Right lobe of liver (tissue), 6 donors: ENCODE measurements around the gene INIP. TPM values are rescaled to one million over a fixed set of nuclear protein-coding genes. Genes with fewer than 3 reads are reported as not detected.

Experiments
- ATAC-seq, 4 donors: fragments of 200-7000 bp; cut with Tn5 transposase; one replicate each; pipeline ENCODE4 v1.9.1; 2020; ENCODE audit warnings: mild to moderate bottlenecking in 4 of 4, moderate library complexity in 4 of 4
- DNase-seq, 3 donors: peaks; one replicate each; pipeline ENCODE4 v3.0.0-alpha.2; 2020
- H3K27ac ChIP-seq, 3 donors: fragments of 200-600 bp; one replicate each; pipeline ENCODE4 v1.8.0; 2022
- H3K27me3 ChIP-seq, 2 donors: fragments of 200-600 bp; one replicate each; pipeline ENCODE4 v1.8.0; 2022
- H3K36me3 ChIP-seq, 4 donors: fragments of 200-600 bp; sonication (generic) in 1 of 4; one replicate each; pipeline versions ENCODE4 v1.5.1 to v1.8.0; 2017 to 2022; ENCODE audit warnings: control low read depth in 1 of 4
- H3K4me1 ChIP-seq, 4 donors: fragments of 200-600 bp; sonication (generic) in 1 of 4; one replicate each; pipeline versions ENCODE4 v1.5.1 to v1.8.0; 2017 to 2022; ENCODE audit warnings: control low read depth in 1 of 4
- H3K4me3 ChIP-seq, 3 donors: fragments of 200-600 bp; one replicate each; pipeline ENCODE4 v1.8.0; 2022
- H3K9me3 ChIP-seq, 4 donors: fragments of 200-600 bp; sonication (generic) in 1 of 4; one replicate each; pipeline versions ENCODE4 v1.5.1 to v1.8.0; 2017 to 2022; ENCODE audit warnings: control low read depth in 1 of 4
- POLR2A ChIP-seq: fragments of 450-650 bp; IDR thresholded peaks from one replicate; pipeline ENCODE4 v1.6.1; 2017; ENCODE audit warnings: antibody characterized with exemption, mild to moderate bottlenecking
- WGBS: methylation state at CpG from one replicate; pipeline ENCODE4 v1.1.6; 2018; ENCODE audit warnings: low coverage, low lambda C conversion rate; ENCODE audit not compliant: insufficient coverage; ENCODE audit errors: missing lambda C conversion rate; 5-methylcytosine and 5-hydroxymethylcytosine counted together
- intact Hi-C, 2 donors: fragments of 100-400 bp; cut with DNase I; formaldehyde crosslinking; loops; one replicate each; pipeline versions ENCODE4 v1.11.2 to v1.14.1; 2022
- total RNA-seq, 6 experiments: library from RNA; depleted of rRNA in 2 of 6; stranded (reverse); fragments of >200 nt in 2 of 6; fragmentation: NEBNext Ultra II Directional in 3 of 6; extraction: Animal tissue kit (Norgen Biotek cat#: 25700) in 3 of 6; gene quantifications; one replicate each; pipeline versions ENCODE4 v1.1.0 to v1.2.4, GENCODE V29; 2016 to 2023
- TF ChIP-seq, protein P1 (sequence below), 4 donors: fragments of 200-600 bp in 3 of 4; fragments of 450-650 bp in 1 of 4; IDR thresholded peaks; one replicate each; pipeline versions ENCODE4 v1.5.1 to v1.8.0; 2016 to 2022; ENCODE audit warnings: antibody characterized with exemption in 4 of 4, mild to moderate bottlenecking in 2 of 4
- donor health status: DM: no; HTN: yes; CAD: no.
- donor health status: DM: no; HTN: no; CAD: no.
- donor health status: DM: no; HTN: no; CAD: no.
- donor health status: DM: no; HTN: yes; CAD: no.
- donor health status: DM: no; HTN: yes; CAD: no.

The INIP gene
- total RNA-seq, 6 experiments from 2014 or later, result 8.2 to 15.5 (median 11.1) TPM

DNA sequence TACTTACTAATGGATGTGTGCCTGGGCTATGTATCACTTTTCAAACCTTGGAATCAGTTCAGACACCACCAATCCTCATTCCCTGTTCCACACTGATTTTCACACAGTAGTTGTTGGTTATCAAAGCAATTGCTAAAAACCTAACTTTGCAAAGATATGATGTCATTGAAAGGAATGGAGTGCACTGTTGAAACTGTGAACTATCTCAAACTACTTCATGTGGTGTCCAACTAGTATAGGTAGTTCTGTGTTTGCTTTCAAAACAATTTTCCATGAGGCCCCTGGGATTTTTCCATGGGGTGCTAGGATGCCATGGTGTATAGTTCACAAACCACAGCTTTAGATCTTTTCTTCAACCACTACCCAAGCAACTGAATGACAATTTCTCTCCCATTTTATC, 17.8 kb downstream of the INIP start:
- peaks cover 0 to 4% (median 0%) of the 10 kb centered on the region in 4 donors for H3K36me3 ChIP-seq

DNA sequence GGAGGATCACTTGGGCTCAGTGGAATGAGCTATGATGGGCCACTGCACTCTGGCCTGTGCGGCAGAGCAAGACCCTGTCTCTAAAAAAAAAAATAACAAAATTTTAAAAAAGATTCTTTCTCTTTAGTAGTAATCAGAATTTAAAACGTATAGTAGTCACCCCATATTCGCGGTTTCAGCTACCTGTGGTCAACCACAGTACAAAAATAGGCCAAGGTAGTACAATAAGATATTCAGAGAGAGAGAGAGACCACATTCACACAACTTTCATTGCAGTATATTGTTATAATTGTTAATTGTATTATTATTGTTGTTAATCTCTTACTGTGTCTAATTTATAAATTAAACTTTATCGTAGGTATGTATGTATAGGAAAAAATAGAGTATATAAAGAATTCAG, 18.7 kb downstream of the INIP start:
- intact Hi-C loops, result no loop called here
- WGBS, result 86% methylated on average over 5 of the region's 5 CpGs
- no peaks in the 10 kb centered on the region for H3K9me3 ChIP-seq
- no peak for DNase-seq
- no peak for ATAC-seq
- TF ChIP-seq POLR2A, result no peak
- TF ChIP-seq, protein P1, sequence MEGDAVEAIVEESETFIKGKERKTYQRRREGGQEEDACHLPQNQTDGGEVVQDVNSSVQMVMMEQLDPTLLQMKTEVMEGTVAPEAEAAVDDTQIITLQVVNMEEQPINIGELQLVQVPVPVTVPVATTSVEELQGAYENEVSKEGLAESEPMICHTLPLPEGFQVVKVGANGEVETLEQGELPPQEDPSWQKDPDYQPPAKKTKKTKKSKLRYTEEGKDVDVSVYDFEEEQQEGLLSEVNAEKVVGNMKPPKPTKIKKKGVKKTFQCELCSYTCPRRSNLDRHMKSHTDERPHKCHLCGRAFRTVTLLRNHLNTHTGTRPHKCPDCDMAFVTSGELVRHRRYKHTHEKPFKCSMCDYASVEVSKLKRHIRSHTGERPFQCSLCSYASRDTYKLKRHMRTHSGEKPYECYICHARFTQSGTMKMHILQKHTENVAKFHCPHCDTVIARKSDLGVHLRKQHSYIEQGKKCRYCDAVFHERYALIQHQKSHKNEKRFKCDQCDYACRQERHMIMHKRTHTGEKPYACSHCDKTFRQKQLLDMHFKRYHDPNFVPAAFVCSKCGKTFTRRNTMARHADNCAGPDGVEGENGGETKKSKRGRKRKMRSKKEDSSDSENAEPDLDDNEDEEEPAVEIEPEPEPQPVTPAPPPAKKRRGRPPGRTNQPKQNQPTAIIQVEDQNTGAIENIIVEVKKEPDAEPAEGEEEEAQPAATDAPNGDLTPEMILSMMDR (IDR thresholded peaks at IDR 0.05), result no peak
- peaks cover 0 to 4% (median 0%) of the 10 kb centered on the region in 4 donors for H3K36me3 ChIP-seq
- H3K27ac ChIP-seq, result no peak overlapping the region
- no peaks in the 10 kb centered on the region for H3K27me3 ChIP-seq
- no peaks in the 10 kb centered on the region for H3K4me1 ChIP-seq
- no peak overlapping the region for H3K4me3 ChIP-seq

More for the DNA sequence above, 17.8 kb downstream of the INIP start:
- Histone ChIP-seq H3K4me1 (no peaks in the 10 kb centered on the region), H3K27ac (no peak overlapping the region), H3K4me3 (no peak overlapping the region), H3K9me3 (no peaks in the 10 kb centered on the region), H3K27me3 (no peaks in the 10 kb centered on the region)
- no peak for TF ChIP-seq POLR2A
- no peak for DNase-seq
- no peak for ATAC-seq
- intact Hi-C loops, result no loop called here

DNA sequence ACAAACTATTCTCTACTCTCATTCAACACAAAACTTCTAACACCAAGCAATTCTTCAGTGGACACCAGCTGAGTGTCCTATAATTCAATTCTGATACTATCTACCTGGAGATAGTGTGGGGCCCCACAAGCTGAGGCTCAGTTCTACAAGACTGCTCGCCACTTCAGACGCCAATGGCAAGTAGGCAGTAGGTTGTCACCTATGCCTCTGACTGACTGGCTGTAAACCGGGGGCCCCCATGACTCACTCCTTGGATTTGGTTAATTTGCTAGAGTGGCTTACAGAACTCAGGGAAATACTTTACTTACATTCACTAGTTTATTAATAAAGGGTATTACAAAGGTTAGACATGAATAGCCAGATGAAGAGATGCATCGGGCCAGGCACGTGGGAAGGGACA, 21.5 kb downstream of the INIP start:
- TF ChIP-seq, protein P1 (IDR thresholded peaks at IDR 0.05), result no peak
- TF ChIP-seq POLR2A, result no peak
- WGBS, result 80% methylated on average over 1 of the region's 5 CpGs

DNA sequence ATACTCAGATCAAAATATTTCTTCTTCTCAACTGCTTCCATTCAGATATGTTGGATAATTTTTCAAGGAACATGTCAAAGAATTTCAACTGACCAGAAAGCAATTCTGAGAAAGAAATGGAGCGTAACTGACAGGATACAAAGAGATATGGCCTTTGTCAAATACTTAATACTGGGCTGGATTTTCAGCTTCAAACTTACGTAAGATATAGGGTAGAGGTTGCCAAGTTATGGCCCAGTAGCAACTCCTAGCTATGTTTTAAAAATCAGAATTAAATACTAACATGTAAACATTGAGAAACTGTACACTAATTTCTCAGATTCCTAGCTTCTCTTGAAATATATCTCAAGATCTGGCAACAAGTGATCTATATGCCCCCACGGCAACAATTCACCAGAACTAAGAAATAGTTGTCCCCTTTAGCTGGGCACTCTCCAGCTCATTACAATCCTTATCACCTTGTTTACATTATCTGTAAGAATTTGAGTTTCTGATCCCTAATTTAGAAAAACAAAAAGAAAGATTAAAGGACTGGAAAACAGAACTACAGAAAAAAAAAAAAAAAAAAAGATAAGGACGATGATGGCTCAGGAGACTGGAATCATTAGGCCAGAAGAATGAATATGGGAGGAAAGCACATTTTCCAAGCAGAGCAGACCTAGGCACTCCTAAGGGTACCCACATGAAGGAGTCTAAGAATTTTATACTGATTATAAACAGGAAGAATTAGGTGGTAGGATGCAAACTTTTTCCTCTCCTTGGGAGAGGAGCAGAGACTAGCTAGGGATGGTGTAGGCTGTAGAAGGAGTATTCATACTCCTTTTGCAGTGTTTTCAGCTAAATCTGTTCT, 23.0 kb downstream of the INIP start:
- intact Hi-C loops, result no loop called here
- WGBS, result 85% methylated on average over 4 of the region's 4 CpGs
- H3K27me3 ChIP-seq, result no peaks in the 10 kb centered on the region
- H3K9me3 ChIP-seq, result no peaks in the 10 kb centered on the region
- no peak overlapping the region for H3K27ac ChIP-seq
- ATAC-seq (no peak), DNase-seq (no peak)
- TF ChIP-seq POLR2A, result no peak
- TF ChIP-seq, protein P1 (IDR thresholded peaks at IDR 0.05), result no peak
- H3K4me1 ChIP-seq, result no peaks in the 10 kb centered on the region
- H3K4me3 ChIP-seq, result no peak overlapping the region
- peaks cover 0 to 4% (median 0%) of the 10 kb centered on the region in 4 donors for H3K36me3 ChIP-seq

More for the DNA sequence above, 21.5 kb downstream of the INIP start:
- no peaks in the 10 kb centered on the region for H3K27me3 ChIP-seq
- no peaks in the 10 kb centered on the region for H3K9me3 ChIP-seq
- H3K4me1 ChIP-seq, result no peaks in the 10 kb centered on the region
- ATAC-seq (no peak), DNase-seq (no peak)
- no peak overlapping the region for H3K27ac ChIP-seq
- no peak overlapping the region for H3K4me3 ChIP-seq
- intact Hi-C loops, result no loop called here
- peaks cover 0 to 4% (median 0%) of the 10 kb centered on the region in 4 donors for H3K36me3 ChIP-seq

DNA sequence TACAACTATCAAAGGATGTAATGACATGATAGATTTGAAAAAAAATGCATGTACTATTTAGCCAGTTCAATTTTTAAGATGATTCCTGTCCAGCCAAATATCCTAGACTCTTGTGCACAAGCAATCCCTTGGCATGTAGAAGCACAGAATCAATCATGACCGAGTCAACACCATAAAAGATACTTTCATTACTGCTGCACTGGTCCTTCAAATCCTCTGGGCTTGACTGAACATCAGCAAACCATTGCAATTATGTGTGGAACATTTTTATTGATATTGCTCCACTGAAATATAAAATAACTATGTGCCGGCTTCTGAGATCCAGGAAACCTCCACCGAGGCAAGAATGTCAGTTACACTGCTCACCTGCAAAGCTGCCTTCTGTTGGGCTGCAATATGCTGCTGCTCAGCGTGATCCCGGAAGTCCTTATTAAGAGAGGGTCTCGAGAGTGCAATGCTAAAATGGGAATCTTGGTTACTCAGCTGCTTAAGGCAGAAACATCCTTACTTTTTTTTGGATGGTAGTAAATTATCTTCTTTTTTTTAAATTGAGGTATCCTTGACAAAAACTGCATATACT, 28.7 kb downstream of the INIP start:
- Histone ChIP-seq H3K36me3 (peaks cover 0 to 21% (median 0%) of the 10 kb centered on the region in 4 donors), H3K27me3 (no peaks in the 10 kb centered on the region), H3K4me1 (no peaks in the 10 kb centered on the region), H3K9me3 (no peaks in the 10 kb centered on the region), H3K27ac (no peak overlapping the region), H3K4me3 (no peak overlapping the region)
- TF ChIP-seq, protein P1 (IDR thresholded peaks at IDR 0.05), result no peak
- TF ChIP-seq POLR2A, result no peak
- DNase-seq (no peak), ATAC-seq (no peak)
- 95% methylated on average over 6 of the region's 6 CpGs for WGBS
- intact Hi-C loops, result no loop called here
